GM19035 (cell line): Measurements from ENCODE around the gene ASTN2.

Source experiments
- ATAC-seq: cut with Tn5 transposase; IDR thresholded peaks from one replicate; pipeline ENCODE4 v1.9.1; 2021; ENCODE audit not compliant: unreplicated experiment

ASTN2 gene

GRCh38 chr9:117182046-117182445 is 232.8 kb downstream of the ASTN2 start:
- no peak for ATAC-seq

- no peak for ATAC-seq
Observed at GRCh38 chr9:117180896-117181445, 233.9 kb downstream of the ASTN2 start.

GRCh38 chr9:117178596-117179375 is 236.1 kb downstream of the ASTN2 start:
- ATAC-seq = no peak

GRCh38 chr9:117170567-117170966 is 244.3 kb downstream of the ASTN2 start:
- ATAC-seq = no peak

- ATAC-seq = no peak
Observed at GRCh38 chr9:117169089-117169621, 245.7 kb downstream of the ASTN2 start.

- ATAC-seq = no peak
Observed at GRCh38 chr9:117164512-117164911, 250.3 kb downstream of the ASTN2 start.

- no peak for ATAC-seq
Observed at GRCh38 chr9:117160254-117160653, 254.6 kb downstream of the ASTN2 start.

- ATAC-seq = no peak
Observed at GRCh38 chr9:117156771-117157535, 257.9 kb downstream of the ASTN2 start.

GRCh38 chr9:117156144-117156688 is 258.6 kb downstream of the ASTN2 start:
- no peak for ATAC-seq

GRCh38 chr9:117153021-117153420 is 261.8 kb downstream of the ASTN2 start:
- no peak for ATAC-seq

GRCh38 chr9:117151716-117152115 is 263.1 kb downstream of the ASTN2 start:
- no peak for ATAC-seq

- no peak for ATAC-seq
Observed at GRCh38 chr9:117149996-117150395, 264.9 kb downstream of the ASTN2 start.

GRCh38 chr9:117145811-117146490 is 268.9 kb downstream of the ASTN2 start:
- no peak for ATAC-seq

GRCh38 chr9:117145081-117145480 is 269.8 kb downstream of the ASTN2 start:
- no peak for ATAC-seq

- no peak for ATAC-seq
Observed at GRCh38 chr9:117138231-117138630, 276.6 kb downstream of the ASTN2 start.

GRCh38 chr9:117136461-117136860 is 278.4 kb downstream of the ASTN2 start:
- no peak for ATAC-seq

- no peak for ATAC-seq
Observed at GRCh38 chr9:117135501-117136098, 279.3 kb downstream of the ASTN2 start.

- ATAC-seq = no peak
Observed at GRCh38 chr9:117134826-117135500, 279.9 kb downstream of the ASTN2 start.

GRCh38 chr9:117126871-117127270 is 288.0 kb downstream of the ASTN2 start:
- ATAC-seq = no peak

GRCh38 chr9:117125531-117125930 is 289.3 kb downstream of the ASTN2 start:
- no peak for ATAC-seq
